Left ventricle myocardium inferior (tissue), 1 donor: ENCODE results near the gene CHL1. TPM values are rescaled to one million over a fixed set of nuclear protein-coding genes. Genes with fewer than 3 reads are reported as not detected.

Source experiments
- DNase-seq: peaks from one replicate; pipeline ENCODE4 v3.0.0-alpha.2; 2020
- H3K27ac ChIP-seq: fragments of 200-600 bp; replicated peaks from 2 replicates; pipeline ENCODE4 v1.8.0; 2021
- H3K27me3 ChIP-seq: fragments of 200-600 bp; 2 replicates; pipeline ENCODE4 v1.8.0; 2021; ENCODE audit warnings: low read depth
- H3K36me3 ChIP-seq: fragments of 200-600 bp; 2 replicates; pipeline ENCODE4 v1.8.0; 2021
- H3K4me1 ChIP-seq: fragments of 200-600 bp; 2 replicates; pipeline ENCODE4 v1.8.0; 2021
- H3K4me3 ChIP-seq: fragments of 200-600 bp; 2 replicates; pipeline ENCODE4 v1.8.0; 2021; ENCODE audit warnings: mild to moderate bottlenecking, moderate library complexity
- H3K9me3 ChIP-seq: fragments of 200-600 bp; replicated peaks from 2 replicates; pipeline ENCODE4 v1.8.0; 2021
- CTCF ChIP-seq: fragments of 200-600 bp; IDR thresholded peaks from 2 replicates; pipeline ENCODE4 v1.8.0; 2021; ENCODE audit warnings: antibody characterized with exemption, mild to moderate bottlenecking, borderline replicate concordance
- intact Hi-C: fragments of 100-400 bp; cut with micrococcal nuclease; formaldehyde crosslinking; loops from one replicate; pipeline ENCODE4 v1.11.0; 2022
- total RNA-seq: library from RNA; stranded (reverse); fragmentation: NEBNext Ultra II Directional; extraction: Animal tissue kit (Norgen Biotek cat#: 25700); gene quantifications from one replicate; pipeline ENCODE4 v1.2.1, GENCODE V29; 2021
- donor health status: DM: no; HTN: yes; CAD: no; lungs with severe emphysema.

CHL1 gene
- total RNA-seq, 1 donor from 2014 or later: 8.8 TPM

GRCh38 chr3:355622-356021, 159.1 kb downstream of the CHL1 start:
- no peaks in the 10 kb centered on the region for H3K27me3 ChIP-seq
- no peaks in the 10 kb centered on the region for H3K36me3 ChIP-seq
- no peak overlapping the region for H3K4me3 ChIP-seq
- peaks cover 6% of the 10 kb centered on the region for H3K4me1 ChIP-seq
- intact Hi-C loops: no loop called here
- TF ChIP-seq CTCF: no peak
- DNase-seq: no peak
- no peaks in the 10 kb centered on the region for H3K9me3 ChIP-seq
- no peak overlapping the region for H3K27ac ChIP-seq

- H3K27ac ChIP-seq: peak overlapping the region; percentile 51
- peak; percentile 24 for DNase-seq
These were observed 160.4 kb downstream of the CHL1 start for GRCh38 chr3:356952-357351.

GRCh38 chr3:359672-360071, 163.1 kb downstream of the CHL1 start:
- intact Hi-C loops: no loop called here
- Histone ChIP-seq H3K4me1 (peaks cover 6% of the 10 kb centered on the region), H3K4me3 (no peak overlapping the region), H3K27ac (no peak overlapping the region), H3K36me3 (no peaks in the 10 kb centered on the region), H3K27me3 (no peaks in the 10 kb centered on the region), H3K9me3 (no peaks in the 10 kb centered on the region)
- no peak for TF ChIP-seq CTCF
- DNase-seq: no peak

More at GRCh38 chr3:356952-357351, 160.4 kb downstream of the CHL1 start:
- Histone ChIP-seq H3K9me3 (no peaks in the 10 kb centered on the region), H3K27me3 (no peaks in the 10 kb centered on the region), H3K36me3 (no peaks in the 10 kb centered on the region), H3K4me1 (peaks cover 6% of the 10 kb centered on the region), H3K4me3 (no peak overlapping the region)
- intact Hi-C loops: no loop called here
- TF ChIP-seq CTCF: no peak

GRCh38 chr3:362681-363338, 166.2 kb downstream of the CHL1 start:
- Histone ChIP-seq H3K9me3 (peaks cover 3% of the 10 kb centered on the region), H3K27me3 (no peaks in the 10 kb centered on the region), H3K4me1 (peaks cover under 1% of the 10 kb centered on the region), H3K36me3 (no peaks in the 10 kb centered on the region), H3K27ac (no peak overlapping the region), H3K4me3 (no peak overlapping the region)
- intact Hi-C loops: no loop called here
- DNase-seq: no peak
- no peak for TF ChIP-seq CTCF

GRCh38 chr3:364287-364686, 167.7 kb downstream of the CHL1 start:
- Histone ChIP-seq H3K36me3 (no peaks in the 10 kb centered on the region), H3K9me3 (peaks cover 18% of the 10 kb centered on the region), H3K4me3 (no peak overlapping the region), H3K27ac (no peak overlapping the region), H3K27me3 (no peaks in the 10 kb centered on the region), H3K4me1 (no peaks in the 10 kb centered on the region)
- intact Hi-C loops: no loop called here
- TF ChIP-seq CTCF: no peak
- DNase-seq: no peak
